GM18498 (cell line): ENCODE measurements around the gene SKAP1.

ENCODE experiments used
- ATAC-seq: cut with Tn5 transposase; IDR thresholded peaks from one replicate; pipeline ENCODE4 v1.9.1; 2021; ENCODE audit warnings: mild to moderate bottlenecking, moderate library complexity; ENCODE audit not compliant: unreplicated experiment

SKAP1 gene

GRCh38 chr17:48151220-48151619 is 278.8 kb downstream of the SKAP1 start:
- ATAC-seq, result no peak

- no peak for ATAC-seq
Measured at GRCh38 chr17:48150597-48151001, 279.4 kb downstream of the SKAP1 start.

GRCh38 chr17:48149787-48150463 is 280.1 kb downstream of the SKAP1 start:
- no peak for ATAC-seq

DNA sequence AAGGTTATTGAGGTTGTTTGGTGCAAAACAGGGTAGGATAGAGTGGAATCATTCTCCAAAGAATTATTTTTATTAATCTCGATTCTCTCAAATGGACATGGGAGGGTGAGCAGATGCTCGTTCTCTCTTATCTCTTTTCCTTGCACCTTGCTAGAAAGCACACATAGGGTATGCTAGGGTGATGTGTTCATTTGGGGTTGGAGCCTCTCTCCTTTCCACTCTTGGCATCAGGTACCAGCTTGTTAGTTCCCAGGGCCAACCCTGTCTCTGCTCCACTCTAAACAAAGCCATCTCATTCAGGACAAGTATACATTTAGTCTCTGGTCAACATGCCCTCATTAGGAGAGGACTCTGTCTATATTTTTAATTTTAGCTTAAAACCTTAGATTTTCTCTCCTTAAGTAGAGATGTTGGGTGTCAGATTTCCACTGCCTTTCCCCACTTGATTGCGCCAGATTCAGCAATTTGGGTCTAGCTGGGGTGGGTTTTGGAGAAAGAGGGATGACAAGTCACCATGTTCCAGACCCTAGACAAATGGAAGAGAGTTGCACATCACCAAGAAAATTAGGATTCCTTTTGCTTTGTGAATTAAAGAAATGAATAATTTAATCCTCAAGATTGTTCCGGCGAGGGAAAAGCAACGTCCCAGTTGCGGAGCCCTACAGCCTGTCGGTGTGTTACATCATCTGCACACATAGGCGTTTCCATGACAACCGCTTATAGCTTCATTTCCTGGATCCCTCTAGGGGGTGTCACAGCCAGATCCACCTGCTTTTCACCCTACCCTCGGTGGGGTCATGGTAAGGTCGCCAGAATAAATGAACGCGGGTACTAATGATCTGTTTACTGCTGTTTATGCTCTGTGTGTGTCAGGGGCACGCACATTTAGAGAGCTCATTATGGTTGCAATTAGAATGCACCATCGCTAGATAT is 280.9 kb downstream of the SKAP1 start:
- no peak for ATAC-seq

- no peak for ATAC-seq
Measured at GRCh38 chr17:48148029-48148770, 281.8 kb downstream of the SKAP1 start.

DNA sequence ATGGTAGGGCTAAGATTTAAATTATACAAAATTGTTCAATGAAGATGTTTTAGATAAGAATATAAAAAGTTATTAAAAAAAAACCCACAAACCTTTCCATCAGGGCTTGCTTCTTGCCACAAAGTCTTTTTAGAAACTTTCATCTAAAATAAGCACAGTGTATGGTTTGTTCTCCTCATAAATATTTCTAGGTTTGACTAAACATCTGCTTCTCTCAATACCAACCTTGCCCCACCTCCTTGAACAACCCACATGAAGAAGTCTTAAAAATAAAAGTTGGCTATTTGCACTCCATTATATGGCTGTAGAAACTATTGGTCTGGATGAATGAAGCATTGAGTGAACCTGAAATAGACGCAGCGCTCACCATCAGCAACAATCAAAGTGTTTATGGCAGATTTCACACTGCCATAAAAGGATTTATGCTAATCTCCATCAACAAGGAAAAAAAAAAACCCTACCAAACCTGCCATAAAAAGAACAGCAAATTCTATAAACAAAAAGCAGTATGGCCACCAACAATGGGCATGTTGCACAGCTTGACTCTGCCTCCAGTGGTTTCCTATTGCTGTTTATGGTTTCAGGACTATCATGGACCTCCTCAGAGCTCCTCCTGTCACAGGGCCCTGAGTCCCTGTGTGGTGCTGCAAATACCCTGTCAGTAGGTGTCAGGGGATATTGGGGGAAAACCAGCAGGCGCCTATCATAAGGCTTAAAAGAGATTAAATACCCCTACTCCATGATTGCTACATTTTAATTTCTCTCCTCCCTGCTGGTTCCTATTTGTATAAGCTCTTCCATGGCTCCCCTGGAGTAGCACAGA is 284.8 kb downstream of the SKAP1 start:
- ATAC-seq, result no peak

GRCh38 chr17:48144231-48144630 is 285.8 kb downstream of the SKAP1 start:
- ATAC-seq, result no peak

GRCh38 chr17:48143629-48144028 is 286.4 kb downstream of the SKAP1 start:
- ATAC-seq, result no peak

- ATAC-seq, result no peak
Measured at GRCh38 chr17:48139944-48140343, 290.1 kb downstream of the SKAP1 start.

DNA sequence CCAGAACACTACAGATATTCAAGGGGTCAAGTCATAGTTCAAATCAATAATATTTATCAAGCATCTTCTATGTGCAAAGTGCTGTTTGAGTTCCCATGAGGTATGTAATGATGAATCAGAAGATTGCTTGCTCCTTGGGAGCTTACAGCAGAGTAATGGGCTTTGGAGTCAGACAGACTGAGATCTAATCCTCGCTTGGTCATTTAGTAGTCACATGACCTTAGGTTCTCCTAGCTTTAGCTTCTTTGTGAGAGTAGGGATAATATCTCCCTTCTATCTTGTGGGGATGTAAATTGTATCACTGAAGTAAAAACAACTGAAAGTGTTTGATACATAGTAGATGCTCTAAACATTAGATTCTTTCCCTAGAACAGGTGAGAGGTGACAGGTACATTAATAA is 292.4 kb downstream of the SKAP1 start:
- no peak for ATAC-seq

- no peak for ATAC-seq
Measured at GRCh38 chr17:48134912-48135480, 295.0 kb downstream of the SKAP1 start.

DNA sequence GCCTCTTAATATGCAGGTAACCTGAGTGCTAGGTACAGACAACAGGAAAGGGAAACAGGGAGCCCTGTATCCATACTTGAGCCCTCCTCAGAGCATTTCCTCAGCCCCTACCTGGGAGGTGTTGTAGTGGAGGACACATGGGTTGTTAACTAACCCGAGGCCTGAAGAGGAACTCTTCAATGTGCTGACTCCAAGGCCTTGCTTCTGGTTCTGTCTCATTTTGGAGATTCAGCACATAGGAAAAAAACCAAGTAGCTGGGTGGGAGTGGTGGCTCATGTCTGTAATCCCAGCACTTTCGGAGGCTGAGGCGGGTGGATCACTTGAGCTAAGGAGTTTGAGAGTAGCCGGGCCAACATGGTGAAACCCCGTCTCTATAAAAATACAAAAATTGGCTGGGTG is 297.6 kb downstream of the SKAP1 start:
- ATAC-seq, result no peak

DNA sequence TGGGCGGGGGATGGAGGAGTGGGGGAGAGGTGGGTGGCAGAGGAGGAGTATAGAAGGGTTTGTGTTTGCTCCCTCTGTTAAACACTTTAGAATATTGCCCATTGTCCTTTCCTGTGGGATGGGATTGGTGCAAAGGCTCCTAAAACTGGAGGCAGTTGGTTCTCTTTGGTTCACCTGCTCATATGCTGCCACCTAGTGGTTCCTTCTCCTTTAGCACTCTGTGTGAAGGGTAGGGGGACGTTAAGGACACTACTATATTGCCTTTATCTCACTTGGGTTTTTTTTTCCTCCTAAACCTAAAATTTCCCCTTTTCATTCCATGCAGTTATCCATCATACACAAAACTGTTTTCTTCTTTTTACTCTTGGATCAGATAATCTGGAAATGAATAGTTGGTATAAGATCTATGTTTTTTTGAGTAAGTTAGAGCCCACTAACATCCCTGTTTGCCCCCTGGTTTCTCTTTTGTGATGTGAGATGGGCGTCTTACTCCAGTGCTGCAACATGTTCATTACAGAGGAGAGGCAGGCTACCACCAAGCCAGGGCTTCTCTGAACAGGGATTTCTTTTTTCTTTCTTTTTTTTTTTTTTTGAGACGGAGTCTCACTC is 298.7 kb downstream of the SKAP1 start:
- no peak for ATAC-seq

DNA sequence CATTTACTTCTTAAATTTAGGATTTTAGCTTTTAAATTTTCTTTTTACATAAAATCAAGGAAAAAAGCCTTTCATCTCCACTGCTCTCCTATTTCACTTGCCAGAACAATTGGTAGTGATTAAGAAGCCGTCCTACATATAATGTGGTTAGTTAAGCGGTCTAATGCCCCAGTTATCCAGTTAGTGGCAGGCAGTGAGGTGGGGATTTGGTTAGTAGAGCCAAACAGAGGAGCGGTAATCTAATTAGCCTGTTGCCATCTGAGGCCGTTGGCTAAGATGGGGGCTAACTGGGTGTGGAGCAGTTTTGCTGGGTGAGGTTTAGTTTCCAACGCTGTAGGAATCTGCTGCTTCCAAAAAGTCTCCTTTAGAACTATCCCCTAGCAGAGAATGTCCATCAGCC is 300.0 kb downstream of the SKAP1 start:
- ATAC-seq, result no peak

DNA sequence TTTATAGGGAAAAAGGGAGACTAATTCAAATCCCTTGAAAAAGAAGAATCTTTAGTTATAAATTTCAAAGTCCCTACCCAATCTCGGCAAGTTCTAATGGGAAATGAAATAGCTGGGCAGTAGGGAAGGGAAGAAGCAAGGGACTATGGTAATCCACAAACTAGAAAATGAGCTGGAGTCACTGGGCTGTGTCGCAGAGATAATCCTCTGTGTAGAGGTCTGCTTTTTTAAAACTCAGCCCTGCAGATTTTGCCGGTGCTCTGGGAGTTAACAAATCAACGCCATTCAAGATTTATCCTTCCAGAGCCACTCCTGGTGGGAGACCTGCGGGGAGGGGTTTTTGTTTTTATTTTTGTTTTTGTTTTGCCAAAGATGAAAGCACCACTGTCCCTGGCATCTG is 301.6 kb downstream of the SKAP1 start:
- ATAC-seq, result no peak

DNA sequence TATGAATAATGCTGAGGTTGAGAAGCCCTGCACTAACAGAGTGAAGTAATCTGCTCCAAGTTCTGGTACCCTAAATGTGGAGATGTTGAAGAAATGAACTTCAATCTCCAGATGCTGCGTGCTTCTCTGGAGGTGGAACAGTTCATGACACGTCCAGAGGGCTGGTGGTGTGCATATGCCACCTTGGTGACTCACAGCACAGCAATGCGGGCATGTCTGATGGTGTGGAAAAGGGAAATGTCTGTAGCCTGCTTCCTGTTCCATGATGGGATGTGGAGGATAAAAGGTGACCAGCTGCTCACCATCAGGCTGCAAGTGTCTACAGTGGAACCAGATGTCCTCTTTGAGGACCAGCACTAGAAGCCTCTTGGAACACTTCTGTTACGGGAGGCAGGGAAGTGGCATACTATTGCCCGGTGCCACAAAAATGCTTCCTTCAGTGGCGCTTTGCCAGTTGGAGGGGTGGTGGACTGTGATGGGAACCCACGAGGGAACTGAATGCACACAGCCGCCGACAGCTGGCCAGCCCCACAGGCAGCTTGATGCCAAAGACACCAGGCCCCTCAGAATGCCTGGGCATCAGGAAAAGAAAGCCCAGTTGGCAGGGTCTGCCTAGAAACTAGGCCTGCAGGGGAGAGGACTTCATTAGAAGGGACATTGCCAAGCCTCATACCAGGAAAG is 302.5 kb downstream of the SKAP1 start:
- ATAC-seq, result no peak

- no peak for ATAC-seq
Measured at GRCh38 chr17:48126532-48126850, 303.5 kb downstream of the SKAP1 start.

GRCh38 chr17:48125829-48126531 is 304.0 kb downstream of the SKAP1 start:
- ATAC-seq, result no peak
